A549 (cell line): ENCODE results near the gene INSL3. TPM values are rescaled to one million over a fixed set of nuclear protein-coding genes. Genes with fewer than 3 reads are reported as not detected.
A peak's percentile ranks its signal among the peaks of the same experiment; 100 is the strongest.

Experiments
- ATAC-seq, 2 experiments: fragments of 200-7000 bp in 1 of 2; fragments of >200 bp in 1 of 2; cut with Nextera tagmentation in 1 of 2; cut with Tn5 transposase in 1 of 2; 3 replicates each; pipeline versions ENCODE4 v1.8.0 to v1.9.1; 2018 to 2020; ENCODE audit warnings: mild to moderate bottlenecking in 1 of 2, moderate library complexity in 1 of 2
- CTCF ChIA-PET: fragments of 300-600 bp; sonication (Branson Sonifier 250); formaldehyde crosslinking; extraction: SDS; loops from one replicate; lab custom pipeline; 2021; ENCODE audit warnings: antibody characterized with exemption, inconsistent platforms; lab: Yijun Ruan, JAX
- POLR2A ChIA-PET: fragments of 350-600 bp; formaldehyde crosslinking; extraction: SDS; loops from one replicate; lab custom pipeline; 2021; ENCODE audit warnings: antibody characterized with exemption, inconsistent platforms; lab: Yijun Ruan, JAX
- DNase-seq, 2 experiments: peaks; one replicate each; pipeline versions ENCODE4 v3.0.0 to v3.0.0-alpha.2; 2011 to 2016; ENCODE audit warnings: low read depth in 1 of 2, low spot score in 1 of 2
- FAIRE-seq: peaks from 2 replicates; lab custom pipeline; 2011; peaks lifted over from hg19 to GRCh38; lab: Jason Lieb, UNC
- H3K27ac ChIP-seq, 2 experiments: fragments of >200 bp; sonication (Bioruptor Twin); formaldehyde crosslinking; 3 replicates each; pipeline ENCODE4 v1.5.1; 2016 to 2017
- H3K4me1 ChIP-seq: fragments of >200 bp; sonication (Bioruptor Twin); formaldehyde crosslinking; 3 replicates; pipeline ENCODE4 v1.6.1; 2016
- H3K4me2 ChIP-seq: fragments of >200 bp; sonication (Bioruptor Twin); formaldehyde crosslinking; 3 replicates; pipeline ENCODE4 v1.6.1; 2016
- H3K4me3 ChIP-seq: fragments of >200 bp; sonication (Bioruptor Twin); formaldehyde crosslinking; 3 replicates; pipeline ENCODE4 v1.5.1; 2016
- H3K9me3 ChIP-seq: fragments of >200 bp; sonication (Bioruptor Twin); formaldehyde crosslinking; 3 replicates; pipeline ENCODE4 v1.6.1; 2016
- BHLHE40 ChIP-seq: IDR thresholded peaks from 2 replicates; pipeline ENCODE4 v1.6.1; 2012; ENCODE audit warnings: low read depth, low read length, inconsistent platforms
- CEBPB ChIP-seq, 2 experiments: fragments of >200 bp in 1 of 2; sonication (Bioruptor Twin) in 1 of 2; formaldehyde crosslinking in 1 of 2; IDR thresholded peaks; 2 replicates each; pipeline ENCODE4 v1.6.1; 2012 to 2016
- EHF ChIP-seq: fragments of 250-450 bp; sonication (Bioruptor Pico); IDR thresholded peaks from 2 replicates; pipeline ENCODE4 v1.5.0; 2020; ENCODE audit warnings: mild to moderate bottlenecking
- EHMT2 ChIP-seq: fragments of 200-600 bp; sonication (generic); IDR thresholded peaks from 2 replicates; pipeline ENCODE4 v1.6.1; 2016; ENCODE audit warnings: antibody characterized with exemption, low read depth, mild to moderate bottlenecking, moderate library complexity
- ESRRA ChIP-seq: fragments of 150-350 bp; IDR thresholded peaks from 2 replicates; pipeline ENCODE4 v1.6.1; 2014; ENCODE audit warnings: mild to moderate bottlenecking, low read length, borderline replicate concordance
- FOSL2 ChIP-seq, 2 experiments: fragments of 450-650 bp in 1 of 2; fragments of >200 bp in 1 of 2; sonication (Bioruptor Twin) in 1 of 2; formaldehyde crosslinking; IDR thresholded peaks; 2 replicates each; pipeline versions ENCODE4 v1.5.0 to v1.6.1; 2016 to 2020; ENCODE audit warnings: mild to moderate bottlenecking in 1 of 2, moderate library complexity in 1 of 2
- GATA3 ChIP-seq: IDR thresholded peaks from 2 replicates; pipeline ENCODE4 v1.6.1; 2012; ENCODE audit warnings: borderline replicate concordance
- HDAC2 ChIP-seq: fragments of 200-600 bp; sonication (generic); IDR thresholded peaks from 2 replicates; pipeline ENCODE4 v1.6.1; 2016
- HEYL ChIP-seq: fragments of 250-450 bp; sonication (Bioruptor Pico); IDR thresholded peaks from 2 replicates; pipeline ENCODE4 v1.8.0; 2021; ENCODE audit warnings: mild to moderate bottlenecking, moderate library complexity
- HOXA7 ChIP-seq: fragments of 250-450 bp; sonication (Bioruptor Pico); IDR thresholded peaks from 2 replicates; pipeline ENCODE4 v1.5.0; 2020; ENCODE audit warnings: mild to moderate bottlenecking, moderate library complexity
- KDM1A ChIP-seq: fragments of 200-600 bp; sonication (generic); IDR thresholded peaks from 2 replicates; pipeline ENCODE4 v1.6.1; 2016; ENCODE audit warnings: low read depth, mild to moderate bottlenecking
- MAFK ChIP-seq: fragments of 450-650 bp; IDR thresholded peaks from 2 replicates; pipeline ENCODE4 v1.6.1; 2014; ENCODE audit not compliant: partially characterized antibody
- MYC ChIP-seq: IDR thresholded peaks from 2 replicates; pipeline ENCODE4 v1.6.1; 2012; ENCODE audit warnings: mild to moderate bottlenecking, inconsistent platforms, low read length, improper control_type of control experiment, borderline replicate concordance
- POLR2A ChIP-seq: IDR thresholded peaks from 2 replicates; pipeline ENCODE4 v1.6.1; 2012; ENCODE audit warnings: mild to moderate bottlenecking, low read length
- RARB ChIP-seq: fragments of 250-450 bp; sonication (Bioruptor Pico); IDR thresholded peaks from 2 replicates; pipeline ENCODE4 v1.8.0; 2021; ENCODE audit warnings: mild to moderate bottlenecking, moderate library complexity
- RCOR1 ChIP-seq: fragments of 150-350 bp; IDR thresholded peaks from 2 replicates; pipeline ENCODE4 v1.6.1; 2014; ENCODE audit warnings: antibody characterized with exemption, low read length, low read depth
- SMC3 ChIP-seq: fragments of >200 bp; sonication (Bioruptor Twin); formaldehyde crosslinking; IDR thresholded peaks from 3 replicates; pipeline ENCODE4 v1.6.1; 2018; ENCODE audit warnings: inconsistent platforms
- TFCP2L1 ChIP-seq: fragments of 250-450 bp; sonication (Bioruptor Pico); IDR thresholded peaks from 2 replicates; pipeline ENCODE4 v1.5.0; 2021; ENCODE audit warnings: mild to moderate bottlenecking
- TP53 ChIP-seq: fragments of 250-450 bp; sonication (Bioruptor Pico); IDR thresholded peaks from 2 replicates; pipeline ENCODE4 v1.5.0; 2021; ENCODE audit warnings: mild to moderate bottlenecking, moderate library complexity
- ZC3H11A ChIP-seq: fragments of 450-650 bp; IDR thresholded peaks from 2 replicates; pipeline ENCODE4 v1.6.1; 2014; ENCODE audit warnings: antibody characterized with exemption, mild to moderate bottlenecking
- ZFP36 ChIP-seq: fragments of 450-650 bp; IDR thresholded peaks from 2 replicates; pipeline ENCODE4 v1.6.1; 2014; ENCODE audit warnings: borderline replicate concordance; ENCODE audit not compliant: partially characterized antibody
- ZNF302 ChIP-seq: fragments of 250-450 bp; sonication (Bioruptor Pico); IDR thresholded peaks from 2 replicates; pipeline ENCODE4 v1.9.0; 2021; ENCODE audit warnings: inconsistent platforms, mild to moderate bottlenecking, moderate library complexity
- ZSCAN20 ChIP-seq: fragments of 250-450 bp; sonication (Bioruptor Pico); IDR thresholded peaks from 2 replicates; pipeline ENCODE4 v1.8.0; 2022; ENCODE audit warnings: mild to moderate bottlenecking, moderate library complexity
- WGBS: methylation state at CpG from one replicate; pipeline ENCODE4 v1.1.6; 2017; ENCODE audit errors: missing lambda C conversion rate; 5-methylcytosine and 5-hydroxymethylcytosine counted together
- polyA plus RNA-seq, 4 experiments: library from polyadenylated mRNA; depleted of rRNA in 3 of 4; stranded (reverse); fragments of >200 nt; fragmentation: RNase III in 1 of 4; extraction: RNeasy Plus Mini Kit Qiagen cat#74134 plus additional on column Dnase treatment in 1 of 4; gene quantifications; 2 replicates in 3 of 4; 3 replicates in 1 of 4; pipeline ENCODE4 v1.2.3, GENCODE V29; 2011 to 2017
- TF ChIP-seq, protein P1 (sequence below): fragments of 200-600 bp; sonication (generic); IDR thresholded peaks from 2 replicates; pipeline ENCODE4 v1.6.1; 2016; ENCODE audit warnings: antibody characterized with exemption, mild to moderate bottlenecking, moderate library complexity
- TF ChIP-seq, protein P2 (sequence below): fragments of 250-450 bp; sonication (Bioruptor Pico); IDR thresholded peaks from 2 replicates; pipeline ENCODE4 v1.5.0; 2021; ENCODE audit warnings: mild to moderate bottlenecking, moderate library complexity, borderline replicate concordance
- TF ChIP-seq, protein P3 (sequence below): fragments of 450-650 bp; IDR thresholded peaks from 2 replicates; pipeline ENCODE4 v1.6.1; 2014; ENCODE audit warnings: antibody characterized with exemption

Gene INSL3
- polyA plus RNA-seq, 2 of the 4 experiments (the other 2 are of a cell fraction) = 0.25 to 0.27 TPM

DNA sequence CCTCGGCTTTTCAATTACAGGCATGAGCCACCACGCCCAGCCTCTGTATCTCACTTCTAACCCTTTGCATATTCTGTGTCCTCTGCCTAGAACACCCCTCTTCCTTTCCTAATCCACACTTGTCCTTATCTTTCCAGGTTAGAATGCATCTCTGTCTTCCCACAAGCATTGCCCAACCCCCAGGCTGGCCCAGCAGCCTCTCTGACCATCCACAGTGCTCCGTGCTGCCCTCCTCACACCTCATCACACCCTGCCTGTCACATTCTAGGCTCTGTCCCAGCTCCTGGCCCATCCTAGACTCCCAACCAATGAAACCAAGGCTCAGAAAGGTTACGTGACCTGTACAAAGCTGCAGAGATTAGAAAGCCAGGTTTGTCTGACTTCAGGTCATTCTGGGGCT is 15.2 kb upstream of the INSL3 start:
- no peaks in the 10 kb centered on the region for H3K4me1 ChIP-seq
- H3K4me3 ChIP-seq = no peak overlapping the region
- H3K4me2 ChIP-seq = no peak overlapping the region
- ChIA-PET CTCF (interaction anchor here (5.4 kb wide), 1 partner anchor 19 kb away, joined by 19 read pairs; no protein-coding TSS in a partner anchor), POLR2A (no interaction called here)
- no peak overlapping the region for H3K27ac ChIP-seq
- DNase-seq = no peak
- ATAC-seq = no peak
- WGBS = 67% methylated on average over 4 of the region's 4 CpGs
- no peak for TF ChIP-seq RARB (CRISPR knock-in tag)
- no peak for TF ChIP-seq KDM1A
- TF ChIP-seq ESRRA = no peak
- no peak for TF ChIP-seq GATA3
- TF ChIP-seq ZC3H11A = no peak
- no peak for TF ChIP-seq FOSL2 (IDR thresholded peaks at IDR 0.05)
- no peak for TF ChIP-seq FOSL2 (CRISPR knock-in tag; IDR thresholded peaks at IDR 0.05)
- TF ChIP-seq, protein P1, sequence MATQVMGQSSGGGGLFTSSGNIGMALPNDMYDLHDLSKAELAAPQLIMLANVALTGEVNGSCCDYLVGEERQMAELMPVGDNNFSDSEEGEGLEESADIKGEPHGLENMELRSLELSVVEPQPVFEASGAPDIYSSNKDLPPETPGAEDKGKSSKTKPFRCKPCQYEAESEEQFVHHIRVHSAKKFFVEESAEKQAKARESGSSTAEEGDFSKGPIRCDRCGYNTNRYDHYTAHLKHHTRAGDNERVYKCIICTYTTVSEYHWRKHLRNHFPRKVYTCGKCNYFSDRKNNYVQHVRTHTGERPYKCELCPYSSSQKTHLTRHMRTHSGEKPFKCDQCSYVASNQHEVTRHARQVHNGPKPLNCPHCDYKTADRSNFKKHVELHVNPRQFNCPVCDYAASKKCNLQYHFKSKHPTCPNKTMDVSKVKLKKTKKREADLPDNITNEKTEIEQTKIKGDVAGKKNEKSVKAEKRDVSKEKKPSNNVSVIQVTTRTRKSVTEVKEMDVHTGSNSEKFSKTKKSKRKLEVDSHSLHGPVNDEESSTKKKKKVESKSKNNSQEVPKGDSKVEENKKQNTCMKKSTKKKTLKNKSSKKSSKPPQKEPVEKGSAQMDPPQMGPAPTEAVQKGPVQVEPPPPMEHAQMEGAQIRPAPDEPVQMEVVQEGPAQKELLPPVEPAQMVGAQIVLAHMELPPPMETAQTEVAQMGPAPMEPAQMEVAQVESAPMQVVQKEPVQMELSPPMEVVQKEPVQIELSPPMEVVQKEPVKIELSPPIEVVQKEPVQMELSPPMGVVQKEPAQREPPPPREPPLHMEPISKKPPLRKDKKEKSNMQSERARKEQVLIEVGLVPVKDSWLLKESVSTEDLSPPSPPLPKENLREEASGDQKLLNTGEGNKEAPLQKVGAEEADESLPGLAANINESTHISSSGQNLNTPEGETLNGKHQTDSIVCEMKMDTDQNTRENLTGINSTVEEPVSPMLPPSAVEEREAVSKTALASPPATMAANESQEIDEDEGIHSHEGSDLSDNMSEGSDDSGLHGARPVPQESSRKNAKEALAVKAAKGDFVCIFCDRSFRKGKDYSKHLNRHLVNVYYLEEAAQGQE = no peak
- TF ChIP-seq POLR2A = no peak
- TF ChIP-seq TP53 = no peak
- TF ChIP-seq SMC3 = no peak
- TF ChIP-seq BHLHE40 = no peak
- no peak for TF ChIP-seq MAFK
- TF ChIP-seq CEBPB (IDR thresholded peaks at IDR 0.05) = no peak
- TF ChIP-seq EHF (CRISPR knock-in tag) = no peak
- H3K9me3 ChIP-seq = no peaks in the 10 kb centered on the region
- no peak for FAIRE-seq

DNA sequence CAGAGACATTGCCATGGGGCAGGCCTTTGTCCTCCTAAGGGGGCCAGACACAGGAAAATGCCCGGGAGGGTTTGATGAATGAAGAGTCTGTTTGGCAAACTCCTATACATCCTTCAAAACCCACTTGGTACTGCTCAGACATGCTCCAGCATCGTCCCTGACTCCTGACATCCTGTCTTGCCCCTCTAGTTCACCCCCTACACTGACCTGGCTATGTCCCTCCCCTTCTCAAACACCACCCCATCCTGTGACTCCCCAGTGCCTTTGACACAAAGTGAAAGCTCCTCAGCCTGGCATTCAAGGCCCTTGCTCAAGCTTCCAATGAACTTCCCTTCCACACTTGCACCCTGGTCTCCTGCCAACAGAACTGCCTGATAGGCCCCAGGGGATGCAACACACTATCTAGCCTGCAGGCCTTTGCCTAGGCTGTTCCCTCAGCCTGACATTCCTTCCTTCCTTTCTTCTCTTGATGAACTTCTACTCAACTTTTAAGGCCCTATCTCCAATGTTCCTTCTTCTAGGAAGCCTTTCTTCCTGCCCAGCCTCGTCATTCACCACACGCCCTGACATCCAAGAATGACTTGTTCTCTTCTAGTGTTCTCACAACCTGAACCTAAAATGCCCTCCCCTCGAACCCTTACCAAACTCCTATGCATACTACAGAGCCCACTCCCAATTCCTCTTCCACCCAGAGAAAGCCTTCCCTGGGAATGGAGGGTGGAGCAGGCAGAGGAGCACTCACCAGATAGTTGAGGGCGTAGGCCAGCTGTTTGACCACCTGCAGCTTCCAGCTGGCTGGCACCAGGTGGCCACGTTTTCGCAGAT is 14.1 kb upstream of the INSL3 start:
- H3K4me3 ChIP-seq = no peak overlapping the region
- no peak for FAIRE-seq
- POLR2A ChIA-PET = no interaction called here
- ATAC-seq = no peak
- WGBS = 64% methylated on average over 8 of the region's 8 CpGs
- no peak for TF ChIP-seq ZNF302 (CRISPR knock-in tag)
- no peaks in the 10 kb centered on the region for H3K9me3 ChIP-seq
- H3K4me2 ChIP-seq = no peak overlapping the region
- H3K27ac ChIP-seq = no peak overlapping the region
- H3K4me1 ChIP-seq = no peaks in the 10 kb centered on the region
- DNase-seq = no peak
- CTCF ChIA-PET = interaction anchor here (5.4 kb wide), 1 partner anchor 20 kb away, joined by 19 read pairs; no protein-coding TSS in a partner anchor

DNA sequence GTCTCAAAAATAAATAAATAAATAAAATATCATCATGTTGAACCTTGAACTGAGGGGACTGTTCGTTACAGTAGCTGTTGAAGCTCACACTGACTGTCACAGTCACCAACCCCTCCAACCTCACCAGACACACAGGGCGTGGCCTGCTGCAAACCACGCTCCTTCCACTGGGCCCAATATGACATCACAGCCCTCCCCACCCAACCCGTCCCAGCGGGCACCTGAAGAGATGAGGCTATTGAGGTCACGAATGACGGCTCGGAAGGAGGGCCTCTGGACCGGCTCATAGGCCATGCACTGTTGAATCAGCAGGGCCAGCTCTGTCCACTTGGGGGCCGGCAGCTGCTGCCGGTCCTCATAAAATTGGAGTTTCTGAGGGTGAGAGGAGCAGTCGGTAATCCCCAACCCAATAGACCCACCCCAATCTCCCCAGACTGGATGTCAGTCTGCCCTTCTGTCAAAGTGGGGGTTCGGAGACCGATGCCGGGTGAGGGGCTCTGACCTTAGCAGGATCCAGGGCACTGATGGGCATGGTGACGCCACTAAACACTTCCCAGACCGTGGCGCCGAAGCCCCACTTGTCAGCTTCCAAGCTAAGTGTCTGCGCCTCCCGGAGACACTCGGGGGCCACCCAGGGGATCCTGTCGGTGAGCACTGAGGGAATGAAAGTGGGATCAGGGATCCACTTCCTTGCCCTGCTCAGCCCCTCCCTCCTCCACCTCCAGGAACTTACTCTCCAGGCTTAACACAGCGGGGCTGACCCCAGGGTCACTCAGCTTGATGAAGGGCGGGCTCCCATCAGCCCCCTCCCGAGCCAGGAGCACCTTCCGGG is 13.2 kb upstream of the INSL3 start:
- POLR2A ChIA-PET = interaction anchor here (1.0 kb wide), 1 partner anchor 25 kb away, joined by 3 read pairs; the partner anchor contains the start of gene RPL18A
- ATAC-seq = 0 out of 6 replicates have a peak, but pooled peaks of 1 of the 2 experiments have one; percentile 22
- 87% methylated on average over 14 of the region's 27 CpGs for WGBS
- DNase-seq = peak in 1 of 2 experiments; percentile 35
- no peak for FAIRE-seq
- Histone ChIP-seq H3K4me2 (no peak overlapping the region), H3K4me1 (peaks cover 3% of the 10 kb centered on the region; the same call in 1 of the 3 replicates), H3K27ac (no peak overlapping the region), H3K4me3 (no peak overlapping the region), H3K9me3 (no peaks in the 10 kb centered on the region)
- CTCF ChIA-PET = no interaction called here
- no peak for TF ChIP-seq RCOR1
- TF ChIP-seq MYC = no peak
- TF ChIP-seq ZSCAN20 (CRISPR knock-in tag) = no peak
- TF ChIP-seq, protein P2, sequence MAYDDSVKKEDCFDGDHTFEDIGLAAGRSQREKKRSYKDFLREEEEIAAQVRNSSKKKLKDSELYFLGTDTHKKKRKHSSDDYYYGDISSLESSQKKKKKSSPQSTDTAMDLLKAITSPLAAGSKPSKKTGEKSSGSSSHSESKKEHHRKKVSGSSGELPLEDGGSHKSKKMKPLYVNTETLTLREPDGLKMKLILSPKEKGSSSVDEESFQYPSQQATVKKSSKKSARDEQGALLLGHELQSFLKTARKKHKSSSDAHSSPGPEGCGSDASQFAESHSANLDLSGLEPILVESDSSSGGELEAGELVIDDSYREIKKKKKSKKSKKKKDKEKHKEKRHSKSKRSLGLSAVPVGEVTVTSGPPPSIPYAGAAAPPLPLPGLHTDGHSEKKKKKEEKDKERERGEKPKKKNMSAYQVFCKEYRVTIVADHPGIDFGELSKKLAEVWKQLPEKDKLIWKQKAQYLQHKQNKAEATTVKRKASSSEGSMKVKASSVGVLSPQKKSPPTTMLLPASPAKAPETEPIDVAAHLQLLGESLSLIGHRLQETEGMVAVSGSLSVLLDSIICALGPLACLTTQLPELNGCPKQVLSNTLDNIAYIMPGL (CRISPR knock-in tag) = no peak
- no peak for TF ChIP-seq POLR2A
- no peak for TF ChIP-seq EHF (CRISPR knock-in tag)
- TF ChIP-seq HDAC2 = no peak
- TF ChIP-seq EHMT2 = no peak
- TF ChIP-seq TFCP2L1 (CRISPR knock-in tag) = no peak
- TF ChIP-seq, protein P3, sequence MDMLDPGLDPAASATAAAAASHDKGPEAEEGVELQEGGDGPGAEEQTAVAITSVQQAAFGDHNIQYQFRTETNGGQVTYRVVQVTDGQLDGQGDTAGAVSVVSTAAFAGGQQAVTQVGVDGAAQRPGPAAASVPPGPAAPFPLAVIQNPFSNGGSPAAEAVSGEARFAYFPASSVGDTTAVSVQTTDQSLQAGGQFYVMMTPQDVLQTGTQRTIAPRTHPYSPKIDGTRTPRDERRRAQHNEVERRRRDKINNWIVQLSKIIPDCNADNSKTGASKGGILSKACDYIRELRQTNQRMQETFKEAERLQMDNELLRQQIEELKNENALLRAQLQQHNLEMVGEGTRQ = no peak
- TF ChIP-seq HEYL (CRISPR knock-in tag) = no peak
- TF ChIP-seq HOXA7 (CRISPR knock-in tag) = no peak
- TF ChIP-seq CEBPB (IDR thresholded peaks at IDR 0.05) = no peak
- no peak for TF ChIP-seq ZC3H11A
- no peak for TF ChIP-seq ZFP36
